Neural crest cell (in vitro differentiated cells): Measurements from ENCODE around the gene ETNK1. TPM values are rescaled to one million over a fixed set of nuclear protein-coding genes. Genes with fewer than 3 reads are reported as not detected.

Experiments
- DNase-seq: peaks from one replicate; pipeline ENCODE4 v3.0.0; 2021; ENCODE audit warnings: low read depth, mixed read lengths, low spot score
- H3K27ac Mint-ChIP-seq: one replicate; pipeline ENCODE4 v1.8.0; 2021; ENCODE audit warnings: mild to moderate bottlenecking, mixed read lengths; ENCODE audit not compliant: unreplicated experiment
- H3K27me3 Mint-ChIP-seq: 2 replicates; pipeline ENCODE4 v1.8.0; 2021; ENCODE audit warnings: low read depth, mild to moderate bottlenecking, mixed read lengths
- H3K36me3 Mint-ChIP-seq: 2 replicates; pipeline ENCODE4 v1.8.0; 2021; ENCODE audit warnings: low read depth, mild to moderate bottlenecking, mixed read lengths
- H3K4me1 Mint-ChIP-seq: 2 replicates; pipeline ENCODE4 v1.8.0; 2021; ENCODE audit warnings: mixed read lengths
- H3K4me3 Mint-ChIP-seq: one replicate; pipeline ENCODE4 v1.8.0; 2021; ENCODE audit warnings: mild to moderate bottlenecking, mixed read lengths
- H3K9me3 Mint-ChIP-seq: 2 replicates; pipeline ENCODE4 v1.8.0; 2021; ENCODE audit warnings: mixed read lengths
- long read RNA-seq: library from polyadenylated mRNA; unstranded; transcript quantifications from one replicate; pipeline ENCODE4 v2.0.0, GENCODE V29; 2020
- total RNA-seq: library from RNA; stranded (reverse); gene quantifications from 2 replicates; pipeline ENCODE4 v1.2.1, GENCODE V29; 2021
- TF ChIP-seq, protein P1 (sequence below): fragments of 200-600 bp; sonication (generic); conservative IDR thresholded peaks from 2 replicates; pipeline ENCODE4 v1.5.0; 2021; ENCODE audit warnings: antibody characterized with exemption, mild to moderate bottlenecking

Gene ETNK1
- total RNA-seq, result 105 and 117 TPM in 2 replicates
- long read RNA-seq, full-length matches to known transcripts, result 26 of 39 reads
- long read RNA-seq, partial matches to known transcripts, result 5 of 39 reads
- long read RNA-seq, other reads (novel, unspliced or antisense), result 8 of 39 reads

DNA sequence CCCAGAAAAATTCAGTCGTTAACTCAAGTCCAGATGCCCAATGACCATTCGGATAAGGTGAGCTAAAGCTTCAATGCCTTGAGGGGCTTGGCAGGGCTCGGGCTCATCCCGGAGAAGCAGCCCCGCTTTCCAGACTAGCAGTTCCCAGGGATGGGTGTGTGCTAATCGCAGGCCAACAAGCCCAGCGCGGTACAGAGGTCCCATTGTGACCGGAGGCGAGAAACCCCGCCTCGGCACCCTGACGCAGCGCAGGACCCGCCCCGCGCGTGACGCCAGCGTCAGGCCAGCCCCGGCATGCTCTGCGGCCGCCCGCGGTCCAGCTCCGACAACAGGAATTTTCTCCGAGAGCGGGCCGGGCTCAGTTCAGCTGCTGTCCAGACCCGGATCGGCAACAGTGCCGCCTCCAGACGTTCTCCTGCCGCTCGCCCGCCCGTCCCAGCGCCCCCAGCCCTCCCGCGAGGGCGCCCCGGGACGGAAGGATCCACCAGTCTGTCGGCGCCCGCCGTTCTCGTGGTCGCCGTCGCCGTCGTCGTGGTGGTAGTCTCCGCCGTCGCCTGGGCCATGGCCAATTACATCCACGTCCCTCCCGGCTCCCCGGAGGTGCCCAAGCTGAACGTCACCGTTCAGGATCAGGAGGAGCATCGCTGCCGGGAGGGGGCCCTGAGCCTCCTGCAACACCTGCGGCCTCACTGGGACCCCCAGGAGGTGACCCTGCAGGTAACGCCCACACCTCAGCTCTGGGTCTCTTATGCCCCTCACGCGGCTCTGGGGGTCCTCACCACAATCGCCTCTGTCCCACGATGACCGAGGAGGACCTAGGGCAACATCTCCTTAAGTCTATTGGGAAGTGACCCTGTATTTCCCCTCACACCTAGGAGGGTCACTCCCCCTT lies at the start of gene ETNK1:
ETNK1 (plus strand) TSS at position 302 of the 892 bp plus-strand sequence; CDS start at position 562, 260 bp downstream.
- Mint-ChIP-seq H3K9me3 (no peaks in the 10 kb centered on the region), H3K27ac (peak within 1 kb of the TSS; percentile 97), H3K27me3 (no peaks in the 10 kb centered on the region), H3K4me3 (peak within 1 kb of the TSS; percentile 99), H3K36me3 (no peaks in the 10 kb centered on the region), H3K4me1 (peaks cover 49% of the 10 kb centered on the region)
- TF ChIP-seq, protein P1, sequence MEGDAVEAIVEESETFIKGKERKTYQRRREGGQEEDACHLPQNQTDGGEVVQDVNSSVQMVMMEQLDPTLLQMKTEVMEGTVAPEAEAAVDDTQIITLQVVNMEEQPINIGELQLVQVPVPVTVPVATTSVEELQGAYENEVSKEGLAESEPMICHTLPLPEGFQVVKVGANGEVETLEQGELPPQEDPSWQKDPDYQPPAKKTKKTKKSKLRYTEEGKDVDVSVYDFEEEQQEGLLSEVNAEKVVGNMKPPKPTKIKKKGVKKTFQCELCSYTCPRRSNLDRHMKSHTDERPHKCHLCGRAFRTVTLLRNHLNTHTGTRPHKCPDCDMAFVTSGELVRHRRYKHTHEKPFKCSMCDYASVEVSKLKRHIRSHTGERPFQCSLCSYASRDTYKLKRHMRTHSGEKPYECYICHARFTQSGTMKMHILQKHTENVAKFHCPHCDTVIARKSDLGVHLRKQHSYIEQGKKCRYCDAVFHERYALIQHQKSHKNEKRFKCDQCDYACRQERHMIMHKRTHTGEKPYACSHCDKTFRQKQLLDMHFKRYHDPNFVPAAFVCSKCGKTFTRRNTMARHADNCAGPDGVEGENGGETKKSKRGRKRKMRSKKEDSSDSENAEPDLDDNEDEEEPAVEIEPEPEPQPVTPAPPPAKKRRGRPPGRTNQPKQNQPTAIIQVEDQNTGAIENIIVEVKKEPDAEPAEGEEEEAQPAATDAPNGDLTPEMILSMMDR, result no peak
- peak; percentile 85 for DNase-seq

- no peak overlapping the region for H3K27ac Mint-ChIP-seq
- H3K4me1 Mint-ChIP-seq, result no peaks in the 10 kb centered on the region
- H3K36me3 Mint-ChIP-seq, result no peaks in the 10 kb centered on the region
- H3K4me3 Mint-ChIP-seq, result no peak overlapping the region
- TF ChIP-seq, protein P1, result no peak
- H3K27me3 Mint-ChIP-seq, result no peaks in the 10 kb centered on the region
- no peaks in the 10 kb centered on the region for H3K9me3 Mint-ChIP-seq
- DNase-seq, result no peak
These were observed 48.9 kb upstream of the ETNK1 start for GRCh38 chr12:22576065-22576464.

DNA sequence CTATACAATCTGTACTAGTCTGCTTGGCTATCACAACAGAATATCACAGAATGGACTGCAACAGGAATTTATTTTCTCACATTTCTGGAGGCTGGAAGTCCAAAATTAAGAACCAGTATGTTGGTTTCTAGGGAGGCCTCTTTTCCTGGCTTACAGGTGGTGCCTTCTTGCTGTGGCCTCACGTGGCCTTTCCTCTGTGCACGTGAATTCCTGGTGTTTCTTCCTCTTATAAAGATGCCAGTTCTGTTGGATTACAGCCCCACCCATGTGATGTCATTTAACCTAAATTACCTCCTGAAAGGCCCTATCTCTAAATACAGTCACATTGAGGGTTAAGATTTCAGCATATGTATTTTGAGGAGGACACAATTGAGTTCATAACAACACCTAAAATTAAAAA lies 48.5 kb upstream of the ETNK1 start:
- Mint-ChIP-seq H3K27ac (no peak overlapping the region), H3K4me3 (no peak overlapping the region), H3K36me3 (no peaks in the 10 kb centered on the region), H3K9me3 (no peaks in the 10 kb centered on the region), H3K4me1 (no peaks in the 10 kb centered on the region), H3K27me3 (no peaks in the 10 kb centered on the region)
- no peak for DNase-seq
- TF ChIP-seq, protein P1, result no peak

- no peaks in the 10 kb centered on the region for H3K36me3 Mint-ChIP-seq
- TF ChIP-seq, protein P1, result no peak
These were observed 47.3 kb upstream of the ETNK1 start for GRCh38 chr12:22577667-22578066.

DNA sequence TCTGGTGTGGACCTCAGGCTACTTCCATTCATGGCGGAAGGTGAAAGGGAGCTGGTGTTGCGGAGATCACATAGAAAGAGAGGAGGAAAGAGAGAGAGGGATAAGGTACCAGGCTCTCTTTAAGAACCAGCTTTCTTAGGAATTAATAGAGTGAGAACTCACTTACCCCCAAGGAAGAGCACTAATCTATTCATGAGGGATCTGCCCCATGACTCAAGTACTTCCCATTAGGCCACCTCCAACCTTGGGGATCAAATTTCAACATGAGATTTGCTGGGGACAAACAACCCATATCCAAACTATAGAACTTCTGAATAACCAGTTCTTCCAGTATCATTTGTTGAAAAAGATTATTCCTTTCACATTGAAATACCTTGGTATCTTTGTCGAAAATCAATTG lies 46.6 kb upstream of the ETNK1 start:
- Mint-ChIP-seq H3K4me3 (no peak overlapping the region), H3K9me3 (no peaks in the 10 kb centered on the region), H3K27ac (no peak overlapping the region), H3K36me3 (no peaks in the 10 kb centered on the region), H3K27me3 (no peaks in the 10 kb centered on the region), H3K4me1 (no peaks in the 10 kb centered on the region)
- TF ChIP-seq, protein P1, result no peak
- DNase-seq, result no peak

More at GRCh38 chr12:22577667-22578066, 47.3 kb upstream of the ETNK1 start:
- H3K4me1 Mint-ChIP-seq, result no peaks in the 10 kb centered on the region
- H3K4me3 Mint-ChIP-seq, result no peak overlapping the region
- no peaks in the 10 kb centered on the region for H3K27me3 Mint-ChIP-seq
- no peak for DNase-seq
- no peaks in the 10 kb centered on the region for H3K9me3 Mint-ChIP-seq
- H3K27ac Mint-ChIP-seq, result no peak overlapping the region
